22Rv1 (cell line): Measurements from ENCODE around the gene RABGAP1L.

ENCODE experiments used
- H3K27ac ChIP-seq: fragments of 450-650 bp; 2 replicates; pipeline ENCODE4 v1.5.1; 2017
- ZFX ChIP-seq: fragments of 450-650 bp; IDR thresholded peaks from 2 replicates; pipeline ENCODE4 v1.6.1; 2017; ENCODE audit warnings: antibody characterized with exemption, borderline replicate concordance
- TF ChIP-seq, protein P1 (sequence below): fragments of 450-650 bp; IDR thresholded peaks from 2 replicates; pipeline ENCODE4 v1.5.1; 2017; ENCODE audit warnings: mild to moderate bottlenecking

RABGAP1L gene

GRCh38 chr1:174415506-174415905 lies 256.2 kb downstream of the RABGAP1L start:
- TF ChIP-seq, protein P1, sequence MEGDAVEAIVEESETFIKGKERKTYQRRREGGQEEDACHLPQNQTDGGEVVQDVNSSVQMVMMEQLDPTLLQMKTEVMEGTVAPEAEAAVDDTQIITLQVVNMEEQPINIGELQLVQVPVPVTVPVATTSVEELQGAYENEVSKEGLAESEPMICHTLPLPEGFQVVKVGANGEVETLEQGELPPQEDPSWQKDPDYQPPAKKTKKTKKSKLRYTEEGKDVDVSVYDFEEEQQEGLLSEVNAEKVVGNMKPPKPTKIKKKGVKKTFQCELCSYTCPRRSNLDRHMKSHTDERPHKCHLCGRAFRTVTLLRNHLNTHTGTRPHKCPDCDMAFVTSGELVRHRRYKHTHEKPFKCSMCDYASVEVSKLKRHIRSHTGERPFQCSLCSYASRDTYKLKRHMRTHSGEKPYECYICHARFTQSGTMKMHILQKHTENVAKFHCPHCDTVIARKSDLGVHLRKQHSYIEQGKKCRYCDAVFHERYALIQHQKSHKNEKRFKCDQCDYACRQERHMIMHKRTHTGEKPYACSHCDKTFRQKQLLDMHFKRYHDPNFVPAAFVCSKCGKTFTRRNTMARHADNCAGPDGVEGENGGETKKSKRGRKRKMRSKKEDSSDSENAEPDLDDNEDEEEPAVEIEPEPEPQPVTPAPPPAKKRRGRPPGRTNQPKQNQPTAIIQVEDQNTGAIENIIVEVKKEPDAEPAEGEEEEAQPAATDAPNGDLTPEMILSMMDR: no peak
- TF ChIP-seq ZFX: no peak

DNA sequence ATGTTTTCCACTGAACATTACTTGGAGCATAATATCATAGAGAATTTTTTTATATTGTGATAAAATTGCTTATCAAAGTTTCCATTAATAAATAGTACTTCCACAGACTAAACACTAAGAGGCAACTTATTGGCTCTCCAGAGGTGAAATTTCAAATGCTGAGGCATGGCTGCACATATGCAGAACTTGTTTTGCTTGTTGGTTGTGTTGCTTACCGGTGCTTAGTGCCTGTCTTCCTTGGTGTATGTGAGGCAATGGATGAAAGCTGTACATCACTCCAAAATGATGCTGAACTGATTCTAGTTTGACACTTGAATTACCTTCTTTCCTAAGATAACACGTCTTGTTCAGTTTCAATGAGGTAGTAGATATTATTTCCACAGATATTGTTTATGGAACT lies 258.6 kb downstream of the RABGAP1L start:
- no peak overlapping the region for H3K27ac ChIP-seq

More at GRCh38 chr1:174415506-174415905, 256.2 kb downstream of the RABGAP1L start:
- H3K27ac ChIP-seq: no peak overlapping the region

GRCh38 chr1:174425121-174425520 lies 265.8 kb downstream of the RABGAP1L start:
- no peak for TF ChIP-seq ZFX
- TF ChIP-seq, protein P1: no peak
- H3K27ac ChIP-seq: no peak overlapping the region

More for the DNA sequence above, 258.6 kb downstream of the RABGAP1L start:
- TF ChIP-seq, protein P1: no peak
- no peak for TF ChIP-seq ZFX

DNA sequence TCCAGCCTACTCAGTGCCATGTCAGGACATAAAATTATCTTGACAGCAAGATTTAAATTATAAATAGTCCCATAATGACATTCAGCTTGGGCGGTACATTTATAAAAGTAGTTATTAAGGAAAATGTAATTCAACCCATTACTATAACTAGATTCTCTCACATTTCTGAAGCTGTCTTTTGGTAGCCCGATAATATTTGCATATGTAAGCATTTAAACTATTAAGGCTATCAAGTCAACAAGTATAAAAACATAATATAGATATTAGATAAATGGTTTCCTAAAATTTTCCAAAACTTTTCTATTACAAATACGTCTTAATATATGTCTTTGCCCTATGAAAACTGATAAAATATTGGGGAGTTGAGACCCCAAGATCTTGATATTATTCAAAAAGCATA lies 266.8 kb downstream of the RABGAP1L start:
- TF ChIP-seq, protein P1: no peak
- TF ChIP-seq ZFX: no peak
- no peak overlapping the region for H3K27ac ChIP-seq

DNA sequence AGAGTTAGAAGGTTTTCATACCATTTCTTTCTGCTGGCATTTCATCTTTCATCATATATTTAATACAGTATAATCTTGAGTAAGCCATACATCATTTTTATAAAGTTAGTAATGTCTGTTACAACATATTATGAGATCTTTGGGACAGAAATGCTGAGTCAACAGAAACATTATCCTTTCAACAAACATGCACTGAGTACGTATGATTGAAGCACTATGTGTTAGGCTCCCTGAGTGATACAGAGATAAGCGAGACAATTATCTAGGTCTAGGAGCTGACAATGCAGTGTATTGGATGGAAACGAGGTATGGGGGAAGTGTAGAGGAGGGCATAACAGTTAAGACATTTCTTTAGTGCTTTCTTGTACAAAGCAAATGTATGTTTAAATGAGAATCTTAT lies 268.7 kb downstream of the RABGAP1L start:
- TF ChIP-seq, protein P1: no peak
- no peak for TF ChIP-seq ZFX
- H3K27ac ChIP-seq: no peak overlapping the region

- TF ChIP-seq, protein P1: no peak
- TF ChIP-seq ZFX: no peak
These were observed 269.4 kb downstream of the RABGAP1L start for GRCh38 chr1:174428739-174429138.

GRCh38 chr1:174433451-174433850 lies 274.1 kb downstream of the RABGAP1L start:
- no peak for TF ChIP-seq ZFX
- TF ChIP-seq, protein P1: no peak
- H3K27ac ChIP-seq: no peak overlapping the region

More at GRCh38 chr1:174428739-174429138, 269.4 kb downstream of the RABGAP1L start:
- no peak overlapping the region for H3K27ac ChIP-seq
